Measurements from ENCODE around the gene MCM7. TPM values are rescaled to one million over a fixed set of nuclear protein-coding genes. Genes with fewer than 3 reads are reported as not detected.

The MCM7 gene
- polyA plus RNA-seq, 3 donors: 6.9 to 61.1 (median 8.8) TPM

- H3K9me3 Mint-ChIP-seq: peaks cover 0 to 5% (median 0%) of the 10 kb centered on the region in 7 donors
- H3K4me1 Mint-ChIP-seq: peaks cover 41% of the 10 kb centered on the region
- Histone ChIP-seq H3K27me3 (ENCODE audit: control insufficient read depth in 2 of 2, insufficient read depth in 2 of 2, low read length in 2 of 2) (no peaks in the 10 kb centered on the region), H3K9ac (ENCODE audit: insufficient read depth, low read length, poor library complexity, severe bottlenecking) (no peak overlapping the region), H3K79me2 (ENCODE audit: insufficient read depth, low read length) (peaks cover 22% of the 10 kb centered on the region), H3K4me2 (replicated peaks; ENCODE audit: extremely low read depth, low read length, poor library complexity, severe bottlenecking) (no peak overlapping the region), H3K27ac (ENCODE audit: low read depth in 1 of 2, low read length in 2 of 2) (no peak overlapping the region), H3K36me3 (replicated peaks in 1 of 2; ENCODE audit: control insufficient read depth in 1 of 2, insufficient read depth in 2 of 2, low read length in 2 of 2) (peaks cover 3 to 4% of the 10 kb centered on the region in 2 donors), H3K9me3 (replicated peaks in 1 of 2; ENCODE audit: control insufficient read depth in 1 of 2, insufficient read depth in 1 of 2, low read length in 2 of 2) (no peaks in the 10 kb centered on the region), H4K20me1 (ENCODE audit: insufficient read depth, low read length) (no peaks in the 10 kb centered on the region), H3K4me3 (replicated peaks in 1 of 3; ENCODE audit: low read depth in 2 of 3, low read length in 3 of 3) (no peak overlapping the region), H2AFZ (ENCODE audit: insufficient read depth, low read depth, low read length, poor library complexity, severe bottlenecking) (no peak overlapping the region), H3K4me1 (ENCODE audit: control insufficient read depth in 1 of 2, insufficient read depth in 2 of 2, low read length in 2 of 2) (peaks cover 42 to 55% of the 10 kb centered on the region in 2 donors)
- peaks cover 3 to 4% of the 10 kb centered on the region in 2 donors for H3K36me3 Mint-ChIP-seq
- DNase-seq: no peak
- no peak overlapping the region for H3K4me3 Mint-ChIP-seq
- intact Hi-C loops (cut with micrococcal nuclease): loop anchor here (10.0 kb wide), 1 partner anchor 71 kb away; the partner anchor contains the start of gene ZKSCAN1 (in 2 of the 2)
- WGBS (ENCODE audit: insufficient coverage): no CpG with 5 or more reads among the region's 3 CpGs
- H3K27ac Mint-ChIP-seq: peak overlapping the region in 6 of 7 donors; percentile 65 to 91 (median 82)
- peaks cover 8 to 15% (median 14%) of the 10 kb centered on the region in 3 donors for H3K27me3 Mint-ChIP-seq (ENCODE audit: low read depth in 3 of 3)
- TF ChIP-seq CTCF (IDR thresholded peaks at IDR 0.05): no peak
Measured at GRCh38 chr7:100085515-100085914, 15.7 kb downstream of the MCM7 start.

- no peak for DNase-seq
- H3K4me1 ChIP-seq (ENCODE audit: control insufficient read depth in 1 of 2, insufficient read depth in 2 of 2, low read length in 2 of 2): peaks cover 36 to 42% of the 10 kb centered on the region in 2 donors
- peak overlapping the region in 1 of 3 experiments; percentile 94 for H3K4me3 ChIP-seq (replicated peaks in 1 of 3; ENCODE audit: low read depth in 2 of 3, low read length in 3 of 3)
- no peaks in the 10 kb centered on the region for H3K9me3 ChIP-seq (replicated peaks in 1 of 2; ENCODE audit: control insufficient read depth in 1 of 2, insufficient read depth in 1 of 2, low read length in 2 of 2)
- peaks cover 17% of the 10 kb centered on the region for H4K20me1 ChIP-seq (ENCODE audit: insufficient read depth, low read length)
- peak overlapping the region; percentile 76 to 82 for H3K4me3 Mint-ChIP-seq
- no peak overlapping the region for H2AFZ ChIP-seq (ENCODE audit: insufficient read depth, low read depth, low read length, poor library complexity, severe bottlenecking)
- H3K9ac ChIP-seq (ENCODE audit: insufficient read depth, low read length, poor library complexity, severe bottlenecking): no peak overlapping the region
- H3K9me3 Mint-ChIP-seq: peaks cover 0 to 5% (median 0%) of the 10 kb centered on the region in 7 donors
- no CpG with 5 or more reads among the region's 4 CpGs for WGBS (ENCODE audit: insufficient coverage)
- peak overlapping the region; percentile 65 for H3K4me2 ChIP-seq (replicated peaks; ENCODE audit: extremely low read depth, low read length, poor library complexity, severe bottlenecking)
- peaks cover 5 to 18% of the 10 kb centered on the region in 2 donors for H3K36me3 Mint-ChIP-seq
- peaks cover 35% of the 10 kb centered on the region for H3K79me2 ChIP-seq (ENCODE audit: insufficient read depth, low read length)
- H3K36me3 ChIP-seq (replicated peaks in 1 of 2; ENCODE audit: control insufficient read depth in 1 of 2, insufficient read depth in 2 of 2, low read length in 2 of 2): peaks cover 3 to 16% of the 10 kb centered on the region in 2 donors
- H3K4me1 Mint-ChIP-seq: peaks cover 37% of the 10 kb centered on the region
- H3K27me3 Mint-ChIP-seq (ENCODE audit: low read depth in 3 of 3): peaks cover 8 to 15% (median 13%) of the 10 kb centered on the region in 3 donors
- H3K27me3 ChIP-seq (ENCODE audit: control insufficient read depth in 2 of 2, insufficient read depth in 2 of 2, low read length in 2 of 2): no peaks in the 10 kb centered on the region
- peak overlapping the region in 1 of 2 donors; percentile 76 for H3K27ac ChIP-seq (ENCODE audit: low read depth in 1 of 2, low read length in 2 of 2)
- intact Hi-C loops (cut with micrococcal nuclease): loop anchor here (10.0 kb wide), 1 partner anchor 68 kb away; the partner anchor contains the start of gene ZKSCAN1 (in 2 of the 2)
- peak overlapping the region; percentile 84 to 96 (median 93) for H3K27ac Mint-ChIP-seq
- no peak for TF ChIP-seq CTCF (IDR thresholded peaks at IDR 0.05)
Measured at GRCh38 chr7:100082978-100083377, 18.2 kb downstream of the MCM7 start.
